NCI-H2107 treated with DMSO at 0.1 percent for 48 hours (cell line): ENCODE data around the gene HDGFL2.

ENCODE experiments used
- DNase-seq: peaks from one replicate; lab custom pipeline; 2025; ENCODE audit not compliant: unreplicated experiment; lab: John Stamatoyannopoulos, UW

Gene HDGFL2

DNA sequence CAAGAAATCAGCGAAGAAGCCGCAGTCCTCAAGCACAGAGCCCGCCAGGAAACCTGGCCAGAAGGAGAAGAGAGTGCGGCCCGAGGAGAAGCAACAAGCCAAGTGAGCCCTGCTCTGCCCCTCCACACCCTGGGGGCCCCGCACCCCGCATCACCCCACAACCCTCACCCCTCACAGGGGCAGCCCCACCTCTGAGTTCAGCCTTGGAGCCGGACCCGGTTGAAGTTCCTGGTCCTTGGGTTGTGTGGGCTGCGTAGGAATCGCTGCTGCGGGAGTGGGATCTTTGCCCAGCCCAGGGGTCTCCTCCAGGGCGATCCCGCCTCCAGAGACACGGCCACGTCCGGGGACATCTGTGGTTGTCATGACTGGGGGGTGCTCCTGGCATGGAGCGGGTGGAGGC, 24.2 kb downstream of the HDGFL2 start:
- no peak for DNase-seq

DNA sequence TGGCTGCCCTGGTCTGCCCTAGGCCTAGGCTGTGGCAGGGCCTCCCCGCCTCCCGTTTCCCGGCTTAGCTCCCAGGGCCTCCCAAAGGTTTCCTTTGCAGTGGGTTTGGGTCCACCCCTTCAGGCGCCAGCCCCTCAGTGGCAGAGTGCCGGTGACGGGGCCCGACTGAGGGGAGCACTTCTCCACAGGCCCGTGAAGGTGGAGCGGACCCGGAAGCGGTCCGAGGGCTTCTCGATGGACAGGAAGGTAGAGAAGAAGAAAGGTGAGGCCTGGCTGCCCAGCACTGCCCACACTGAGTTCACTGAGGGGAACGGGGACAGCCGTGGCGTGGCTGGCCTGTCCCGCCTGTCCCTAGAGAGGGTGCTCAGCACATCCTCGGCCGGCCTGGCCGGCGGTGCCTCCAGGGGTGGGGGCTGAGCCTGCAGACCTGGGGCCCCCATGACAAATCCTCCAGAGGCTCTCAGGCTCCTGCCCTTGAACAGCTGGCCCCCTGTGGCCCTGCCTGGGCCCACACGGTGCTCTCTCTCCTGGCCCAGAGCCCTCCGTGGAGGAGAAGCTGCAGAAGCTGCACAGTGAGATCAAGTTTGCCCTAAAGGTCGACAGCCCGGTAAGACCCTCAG, 25.8 kb downstream of the HDGFL2 start:
- DNase-seq: no peak

DNA sequence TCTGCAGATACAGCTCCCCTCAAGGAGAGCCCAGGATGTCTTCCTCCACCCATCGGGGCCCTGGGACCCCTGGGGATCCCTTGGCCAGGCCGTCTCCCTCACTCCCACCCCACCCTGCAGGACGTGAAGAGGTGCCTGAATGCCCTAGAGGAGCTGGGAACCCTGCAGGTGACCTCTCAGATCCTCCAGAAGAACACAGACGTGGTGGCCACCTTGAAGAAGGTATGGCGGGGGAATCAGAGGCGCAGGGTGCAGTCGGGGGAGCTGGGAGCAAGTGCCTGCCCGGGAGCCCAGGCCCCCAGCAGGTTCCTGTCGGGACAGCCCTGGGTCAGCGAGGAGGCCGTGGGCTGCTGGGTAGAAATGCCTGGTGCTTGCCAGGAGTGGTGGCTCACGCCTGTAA, 26.6 kb downstream of the HDGFL2 start:
- DNase-seq: no peak

DNA sequence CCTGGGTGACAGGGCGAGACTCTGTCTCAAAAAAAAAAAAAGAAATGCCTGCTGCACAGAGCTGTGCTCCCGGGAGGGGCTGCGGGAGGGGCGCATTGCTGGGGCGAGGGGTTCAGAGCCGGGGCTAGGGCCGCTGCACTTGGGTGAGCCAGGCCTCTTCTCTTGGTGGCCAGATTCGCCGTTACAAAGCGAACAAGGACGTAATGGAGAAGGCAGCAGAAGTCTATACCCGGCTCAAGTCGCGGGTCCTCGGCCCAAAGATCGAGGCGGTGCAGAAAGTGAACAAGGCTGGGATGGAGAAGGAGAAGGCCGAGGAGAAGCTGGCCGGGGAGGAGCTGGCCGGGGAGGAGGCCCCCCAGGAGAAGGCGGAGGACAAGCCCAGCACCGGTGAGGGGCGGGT, 27.2 kb downstream of the HDGFL2 start:
- DNase-seq: no peak

DNA sequence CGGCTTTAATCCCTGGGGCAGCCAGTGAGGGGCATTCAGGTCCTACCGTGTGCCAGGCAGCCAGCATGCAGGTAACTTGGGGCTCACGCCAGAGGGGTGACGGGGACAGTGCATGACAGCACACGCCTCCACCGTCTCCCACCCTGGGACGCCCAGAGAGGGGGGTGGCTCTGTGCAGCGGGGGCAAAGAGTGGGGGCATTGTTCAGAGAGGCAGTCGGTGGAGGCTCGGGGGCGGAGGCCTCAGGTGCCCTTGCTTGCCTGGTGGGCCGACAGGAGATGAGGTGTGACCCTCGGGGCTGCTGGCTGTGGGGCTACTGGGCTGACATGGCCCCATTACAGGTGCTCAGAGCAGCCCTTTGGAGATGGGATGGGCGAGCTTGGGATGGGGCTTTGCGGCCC, 27.8 kb downstream of the HDGFL2 start:
- DNase-seq: no peak

DNA sequence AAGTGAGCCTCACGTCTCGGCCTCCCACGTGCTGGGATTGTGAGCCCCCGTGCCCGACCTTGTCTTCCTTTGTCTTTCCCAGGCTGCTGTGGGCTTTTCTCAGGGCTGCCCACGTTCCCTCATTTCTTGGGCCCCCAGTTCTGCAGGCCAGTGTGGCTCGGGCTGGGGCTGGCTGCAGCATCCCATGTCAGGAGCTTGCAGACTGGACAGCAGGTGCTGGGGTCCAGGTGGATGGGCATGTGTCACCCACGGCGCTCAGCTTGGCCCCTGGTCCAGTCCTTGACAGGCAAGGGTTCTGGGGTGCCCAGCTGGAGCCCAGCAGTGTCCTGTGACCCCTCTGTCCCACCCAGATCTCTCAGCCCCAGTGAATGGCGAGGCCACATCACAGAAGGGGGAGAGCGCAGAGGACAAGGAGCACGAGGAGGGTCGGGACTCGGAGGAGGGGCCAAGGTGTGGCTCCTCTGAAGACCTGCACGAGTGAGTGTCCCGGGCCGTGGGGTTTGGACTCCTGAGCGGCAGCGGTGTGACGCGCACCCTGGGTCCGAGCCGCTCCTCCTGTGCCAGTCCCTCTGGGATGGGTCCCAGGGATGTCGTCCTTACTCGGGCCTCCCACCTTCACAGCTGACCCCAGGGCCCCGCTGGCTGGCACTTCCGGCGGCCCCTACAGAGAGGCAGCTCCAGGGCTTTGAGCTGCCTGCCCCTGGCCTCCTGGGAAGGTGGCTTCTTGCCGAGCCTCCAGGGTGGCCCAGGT, 28.9 kb downstream of the HDGFL2 start:
- no peak for DNase-seq

DNA sequence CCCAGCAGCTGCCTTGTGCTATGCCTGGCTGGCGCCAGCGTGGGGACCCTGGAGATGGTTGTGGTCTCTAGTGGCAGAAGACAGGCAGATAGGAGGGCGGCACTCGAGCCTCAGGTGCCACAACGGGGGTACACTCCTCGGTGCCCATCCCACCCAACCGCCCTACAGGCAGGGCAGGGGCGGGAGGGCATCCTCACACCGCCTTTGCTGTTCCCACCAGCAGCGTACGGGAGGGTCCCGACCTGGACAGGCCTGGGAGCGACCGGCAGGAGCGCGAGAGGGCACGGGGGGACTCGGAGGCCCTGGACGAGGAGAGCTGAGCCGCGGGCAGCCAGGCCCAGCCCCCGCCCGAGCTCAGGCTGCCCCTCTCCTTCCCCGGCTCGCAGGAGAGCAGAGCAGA, 29.6 kb downstream of the HDGFL2 start:
- no peak for DNase-seq

DNA sequence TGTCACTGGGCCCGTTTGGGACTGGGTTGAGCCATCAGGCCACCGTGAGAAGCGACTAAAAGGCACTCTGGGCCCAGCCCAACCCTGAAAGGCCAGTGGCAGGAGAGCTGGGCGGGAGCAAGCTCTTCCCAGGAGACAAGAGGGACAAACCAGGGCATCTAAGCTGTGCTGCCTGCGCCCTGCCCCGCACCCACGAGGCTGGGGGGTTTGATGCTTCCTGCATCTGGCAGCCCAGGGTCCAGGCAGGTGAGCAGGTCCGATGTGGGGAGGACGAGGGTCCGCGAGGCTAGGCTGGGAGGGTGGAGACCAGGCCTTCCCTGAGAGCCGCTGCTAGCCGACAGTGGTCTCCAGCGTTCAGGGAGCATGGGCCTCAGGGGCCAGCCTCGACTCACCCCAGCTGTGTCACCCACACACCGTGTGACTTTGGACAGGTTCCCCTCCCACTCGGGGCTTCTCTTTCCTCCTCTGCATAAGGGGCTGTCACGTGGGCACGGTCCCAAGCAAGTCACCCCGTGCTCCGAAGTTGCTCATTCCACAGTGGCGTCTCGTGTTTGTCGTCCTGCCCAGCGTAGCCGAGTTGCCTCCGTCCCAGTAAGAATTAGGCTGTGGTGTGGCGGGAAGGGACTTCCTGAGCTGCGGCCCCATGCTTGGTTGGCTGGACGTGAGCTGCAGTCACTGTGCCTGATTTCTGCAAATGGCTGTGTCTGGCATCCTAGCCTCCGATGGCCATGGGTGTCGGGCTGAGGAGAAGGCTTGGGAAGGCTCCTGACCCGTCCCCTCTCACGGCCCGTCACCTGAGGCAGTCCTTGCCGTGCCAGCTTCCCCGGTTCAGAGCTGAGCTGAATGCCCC, 30.4 kb downstream of the HDGFL2 start:
- no peak for DNase-seq

DNA sequence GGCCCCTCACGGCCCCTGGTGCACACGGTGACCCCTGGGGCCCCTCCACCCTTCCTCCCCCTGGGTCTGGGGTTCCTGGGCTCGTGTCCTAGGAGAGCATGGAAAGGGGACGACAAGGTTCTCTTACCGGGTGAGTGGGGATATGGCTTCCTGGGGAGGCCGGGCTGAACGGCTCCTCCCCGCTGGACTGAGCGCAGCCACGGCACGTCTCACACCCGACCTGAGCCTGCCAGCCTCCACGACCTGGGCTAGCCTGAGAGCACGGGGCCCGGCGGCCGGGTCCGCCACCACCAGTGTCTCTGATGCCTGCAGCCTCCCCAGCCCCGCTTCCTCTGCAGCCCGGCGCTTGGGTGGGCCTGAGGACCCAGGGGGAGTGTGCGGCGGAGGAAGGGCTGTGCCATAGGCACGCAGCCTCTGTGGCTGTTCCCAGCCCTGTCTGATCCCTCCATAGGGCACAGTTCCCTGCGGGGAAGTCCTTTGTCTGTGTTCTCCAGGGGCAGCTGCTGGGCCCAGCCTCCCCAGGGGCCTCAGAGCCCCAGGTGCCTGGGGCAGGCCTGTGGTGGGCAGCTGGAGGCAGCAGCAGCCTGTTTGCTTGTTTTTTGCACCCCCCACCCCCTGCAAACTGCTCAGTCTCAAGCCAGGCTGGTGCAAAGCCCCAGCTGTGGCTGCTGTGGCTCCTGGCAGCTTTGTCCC, 31.2 kb downstream of the HDGFL2 start:
- DNase-seq: peak; percentile 67

DNA sequence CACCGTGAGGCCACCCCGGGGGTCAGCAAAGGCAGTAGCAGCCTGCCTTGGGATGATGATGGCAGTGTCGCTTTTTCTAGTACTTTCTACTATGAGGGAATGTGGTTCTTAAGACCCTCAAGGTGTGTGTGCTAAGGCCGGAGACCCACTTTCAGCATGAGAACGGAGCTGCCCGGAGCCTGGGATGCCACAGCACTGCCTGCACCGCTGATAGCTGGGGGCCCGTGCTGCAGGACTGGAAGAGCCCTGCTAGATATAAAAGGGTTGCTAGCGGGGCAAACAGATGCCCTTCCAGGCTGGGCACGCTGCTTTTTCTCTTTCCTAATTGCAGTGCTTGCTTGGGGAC, 31.7 kb downstream of the HDGFL2 start:
- DNase-seq: peak; percentile 13

DNA sequence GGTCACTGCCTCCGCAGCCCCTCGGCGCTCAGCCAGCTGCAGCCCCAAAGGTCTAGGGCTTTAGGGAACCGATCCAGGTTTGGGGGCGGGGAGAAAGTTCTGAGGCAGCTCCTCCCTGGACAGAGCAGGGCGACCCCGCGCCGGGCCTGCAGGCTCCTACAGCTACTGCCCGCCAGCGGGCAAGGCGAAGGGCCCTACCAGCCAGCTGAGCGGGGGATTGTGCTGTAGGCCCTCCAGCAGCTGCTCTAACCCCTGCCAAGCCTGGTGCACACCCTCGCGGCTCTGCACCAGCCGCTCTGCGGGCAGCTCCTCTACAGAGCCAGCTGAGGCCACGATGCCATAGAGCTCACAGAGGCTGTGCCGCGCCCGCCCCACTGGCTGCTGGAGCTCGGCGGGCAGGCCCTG, 32.2 kb downstream of the HDGFL2 start:
- peak; percentile 17 for DNase-seq

DNA sequence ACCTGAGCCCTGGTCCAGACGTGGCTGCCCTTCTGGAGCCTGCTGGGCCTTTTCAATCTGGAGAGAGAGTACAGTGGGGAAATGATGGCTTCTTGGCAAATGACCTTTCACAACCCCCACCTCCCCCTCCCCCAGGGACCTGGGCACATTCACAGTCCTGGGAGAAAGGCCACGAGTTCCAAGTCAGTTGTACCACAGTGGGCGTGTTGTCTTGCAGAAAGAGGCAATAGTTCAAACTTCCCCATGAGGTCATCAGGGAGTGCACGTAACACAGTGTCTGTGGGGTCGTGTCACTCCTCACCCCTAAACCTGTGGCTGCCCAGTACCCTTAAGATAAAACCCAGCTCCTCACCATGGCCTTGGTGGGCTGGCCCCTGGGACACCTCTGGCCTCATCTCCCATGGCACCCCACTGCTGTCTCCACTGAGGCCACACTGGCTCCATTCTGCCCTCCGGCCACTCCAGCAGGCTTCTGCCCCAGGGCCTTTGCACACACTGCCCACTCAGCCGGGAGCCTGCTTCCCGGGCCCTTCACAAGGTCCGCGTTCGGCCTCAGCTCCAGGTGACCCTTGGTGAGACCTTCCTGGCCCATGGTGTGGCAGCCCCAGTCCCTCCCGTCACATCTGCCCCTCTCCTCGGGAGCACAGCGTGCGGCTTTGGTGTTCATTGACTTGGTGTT, 32.9 kb downstream of the HDGFL2 start:
- DNase-seq: no peak

DNA sequence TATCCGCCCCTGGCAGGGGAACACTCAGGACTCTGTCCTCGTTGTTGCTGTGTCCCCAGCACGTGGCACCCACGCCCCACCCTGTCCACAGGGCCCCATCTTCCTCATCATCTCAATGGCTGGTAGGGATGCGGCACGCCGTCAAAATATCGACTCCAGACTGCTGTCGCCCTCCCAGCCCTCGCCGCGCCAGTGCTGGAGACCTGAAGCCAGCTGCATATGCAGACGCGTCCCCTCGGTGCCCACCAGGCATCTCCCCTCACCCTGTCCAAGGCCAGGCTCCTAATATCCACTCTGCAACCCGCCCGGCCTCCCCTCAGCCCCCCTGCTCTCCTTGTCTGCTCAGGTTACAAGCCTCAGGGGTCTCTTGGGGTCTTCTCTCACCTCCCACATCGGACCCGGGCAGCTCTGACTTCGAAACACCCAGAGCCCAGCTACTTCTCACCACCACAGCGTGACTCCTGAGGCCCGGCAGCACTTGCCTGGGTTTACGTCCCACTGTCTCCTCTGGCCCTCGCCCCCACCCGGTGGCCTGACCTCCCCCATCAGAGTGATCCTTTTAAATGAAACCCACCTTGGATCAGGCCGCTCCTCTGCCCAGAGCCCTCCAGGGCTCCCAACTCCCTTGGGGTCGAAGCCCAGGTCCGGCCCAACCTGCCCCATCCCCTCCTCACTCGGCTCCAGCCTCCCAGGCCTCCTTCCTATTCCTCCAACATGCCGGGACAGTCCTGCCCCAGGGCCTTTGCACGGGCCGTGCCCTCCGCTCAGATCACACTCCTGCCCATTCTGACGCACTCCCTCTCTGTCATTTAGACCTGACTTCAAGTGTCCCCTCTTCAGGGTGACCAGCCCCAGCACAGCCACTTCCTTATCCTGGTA, 33.7 kb downstream of the HDGFL2 start:
- DNase-seq: no peak

DNA sequence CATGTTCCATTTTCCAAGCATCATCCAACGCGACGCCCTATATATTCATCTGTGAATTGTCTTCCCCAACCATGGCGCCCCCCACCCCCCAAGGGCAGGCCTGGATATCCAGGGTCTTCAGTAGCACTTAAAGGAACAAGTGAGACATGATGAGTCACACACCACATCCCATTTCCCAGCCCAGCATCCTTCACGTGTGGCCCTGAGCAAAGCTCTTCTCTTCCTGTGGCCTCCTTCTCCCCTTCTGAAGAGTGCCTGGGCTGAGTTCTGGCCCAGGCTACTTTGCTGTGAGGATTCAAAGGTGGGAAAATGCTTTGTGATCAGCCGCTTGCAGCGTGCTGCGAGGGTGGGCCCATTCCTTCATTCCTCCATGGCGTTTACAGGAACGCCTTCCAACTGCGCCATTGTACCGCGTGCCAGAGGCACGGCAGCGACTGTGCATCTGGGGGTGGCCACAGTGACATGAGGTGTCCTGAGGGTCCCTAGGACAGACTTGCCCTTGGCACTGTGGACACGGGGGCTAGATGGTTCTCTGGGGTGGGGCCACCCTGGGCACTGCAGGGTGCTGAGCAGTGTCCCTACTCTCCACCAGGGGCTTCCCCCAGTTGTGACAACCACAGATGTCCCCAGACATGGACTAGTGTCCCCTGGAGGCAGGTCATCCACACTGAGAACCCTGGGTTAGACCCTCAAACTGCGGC, 34.5 kb downstream of the HDGFL2 start:
- DNase-seq: no peak

DNA sequence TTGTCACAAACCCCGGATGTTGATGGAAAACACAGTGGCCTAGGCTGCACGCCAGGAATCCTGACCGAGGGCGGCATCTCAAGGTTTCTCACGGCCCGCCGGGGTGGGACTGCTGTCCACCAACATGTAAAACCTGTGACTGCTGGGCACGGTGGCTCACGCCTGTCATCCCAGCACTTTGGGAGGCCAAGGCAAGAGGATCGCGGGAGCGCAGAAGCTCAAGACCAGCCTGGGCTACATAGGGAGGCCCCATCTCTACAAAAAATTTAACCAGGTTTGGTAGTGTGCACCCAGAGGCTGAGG, 35.0 kb downstream of the HDGFL2 start:
- no peak for DNase-seq

DNA sequence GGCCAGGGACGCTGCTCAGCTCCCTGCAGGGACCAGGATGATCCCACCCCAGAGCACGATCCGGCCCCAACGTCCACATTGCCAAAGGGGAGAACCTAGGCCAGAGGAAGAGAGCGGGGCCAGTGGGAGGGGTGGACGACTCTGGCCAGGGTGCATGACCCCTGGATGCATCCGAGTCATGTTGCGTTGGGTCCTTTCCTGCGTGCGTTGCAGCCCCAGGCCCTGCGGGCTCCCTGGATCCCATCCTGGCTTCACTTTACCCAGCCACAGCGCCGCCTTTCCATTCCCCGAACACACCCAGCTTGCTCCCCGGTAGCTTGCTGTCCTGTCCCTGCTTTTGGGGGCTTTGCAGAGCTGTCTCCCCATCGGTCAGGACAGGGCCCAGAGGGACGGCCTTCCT, 35.7 kb downstream of the HDGFL2 start:
- no peak for DNase-seq

DNA sequence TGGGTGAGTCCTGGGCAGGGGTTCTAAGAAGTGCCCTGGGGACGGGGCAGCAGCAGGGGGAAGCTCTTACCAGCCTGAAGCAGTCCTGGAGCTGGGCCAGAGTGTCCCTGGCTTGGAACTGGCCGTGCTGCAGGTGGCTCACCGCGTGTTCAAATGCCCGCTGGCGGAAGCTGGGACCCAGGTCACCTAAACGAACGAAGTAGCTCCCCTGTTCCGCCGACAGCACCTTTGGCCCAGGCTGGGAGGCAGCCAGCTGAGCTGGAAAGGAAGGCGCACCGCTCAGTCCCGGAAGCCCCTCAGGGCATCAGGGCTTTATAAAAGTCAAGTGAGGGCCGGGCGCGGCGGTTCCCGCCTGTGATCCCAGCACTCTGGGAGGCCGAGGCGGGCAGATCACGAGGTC, 36.6 kb downstream of the HDGFL2 start:
- no peak for DNase-seq

DNA sequence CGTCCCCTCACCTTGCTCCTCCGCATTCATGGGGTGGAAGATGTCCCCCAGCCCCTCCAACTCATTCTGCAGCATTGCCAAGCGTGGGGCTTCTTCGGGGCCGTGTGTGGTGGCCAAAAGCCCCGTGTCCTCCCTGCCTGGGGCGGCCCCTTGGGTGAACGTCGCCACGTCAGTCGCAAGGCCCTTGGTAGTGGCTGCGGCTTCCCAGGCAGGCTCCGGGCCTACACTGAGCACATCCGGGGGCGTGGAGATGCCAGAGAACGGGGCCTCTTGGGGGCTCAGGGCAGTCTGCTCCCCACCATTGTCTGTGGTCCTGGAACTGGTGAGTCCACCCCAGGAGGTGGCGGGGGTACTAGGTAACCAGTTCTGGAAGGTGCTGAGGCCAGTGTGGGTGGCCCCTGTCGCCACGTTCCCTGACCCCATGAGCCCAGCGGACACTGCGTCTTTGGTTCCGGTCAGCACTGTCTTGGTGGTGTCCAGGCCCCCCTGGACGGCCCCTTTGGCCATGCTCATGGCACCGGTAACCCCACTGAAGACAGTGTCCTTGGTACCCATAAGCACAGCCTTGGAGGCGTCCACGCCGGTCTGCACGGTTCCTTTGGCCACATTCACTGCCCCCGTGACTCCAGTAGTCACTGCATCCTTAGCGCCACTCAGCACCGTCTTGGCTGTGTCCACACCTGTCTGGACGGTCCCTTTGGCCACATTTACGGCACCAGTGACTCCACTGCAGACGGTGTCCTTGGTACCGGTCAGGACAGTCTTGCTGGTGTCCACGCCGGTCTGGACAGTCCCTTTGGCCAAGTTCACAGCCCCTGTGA, 38.5 kb downstream of the HDGFL2 start:
- DNase-seq: no peak
